Peyer's patch (tissue), 4 donors: ENCODE results near the gene PLEKHG4. TPM values are rescaled to one million over a fixed set of nuclear protein-coding genes. Genes with fewer than 3 reads are reported as not detected.
A peak's percentile ranks its signal among the peaks of the same experiment; 100 is the strongest.

Experiments used
- DNase-seq, 3 donors: peaks; one replicate each; pipeline ENCODE4 v3.0.0-alpha.2; 2017 to 2019
- H3K27ac ChIP-seq, 4 donors: fragments of 200-600 bp; sonication (generic); one replicate each; pipeline ENCODE4 v1.5.1; 2016 to 2019
- H3K27me3 ChIP-seq, 2 donors: fragments of 200-600 bp; sonication (generic); one replicate each; pipeline ENCODE4 v1.5.1; 2019
- H3K36me3 ChIP-seq, 3 donors: fragments of 200-600 bp; sonication (generic); one replicate each; pipeline ENCODE4 v1.5.1; 2016 to 2019
- H3K4me1 ChIP-seq, 4 donors: fragments of 200-600 bp; sonication (generic); one replicate each; pipeline ENCODE4 v1.5.1; 2016 to 2019
- H3K4me3 ChIP-seq, 4 donors: fragments of 200-600 bp; sonication (generic); 1 replicate in 3 of 4; 2 replicates in 1 of 4; pipeline ENCODE4 v1.5.1; 2016 to 2019; ENCODE audit warnings: mild to moderate bottlenecking in 1 of 4
- H3K9me3 ChIP-seq, 4 donors: fragments of 200-600 bp; sonication (generic); one replicate each; pipeline ENCODE4 v1.5.1; 2016 to 2019; ENCODE audit warnings: mild to moderate bottlenecking in 1 of 4
- CTCF ChIP-seq, 6 experiments: fragments of 450-650 bp in 4 of 6; fragments of 200-600 bp in 2 of 6; sonication (generic) in 1 of 6; IDR thresholded peaks; one replicate each; pipeline ENCODE4 v1.5.1; 2017 to 2019; ENCODE audit warnings: antibody characterized with exemption in 6 of 6, mild to moderate bottlenecking in 3 of 6, moderate library complexity in 1 of 6
- POLR2A ChIP-seq, 2 donors: fragments of 450-650 bp; IDR thresholded peaks; one replicate each; pipeline ENCODE4 v1.5.1; 2017; ENCODE audit warnings: antibody characterized with exemption in 2 of 2, mild to moderate bottlenecking in 2 of 2, moderate library complexity in 2 of 2
- total RNA-seq, 4 donors: library from RNA; depleted of rRNA; stranded (reverse); fragments of >200 nt; gene quantifications; one replicate each; pipeline ENCODE4 v1.1.0, GENCODE V29; 2016

PLEKHG4 gene
- total RNA-seq, 4 donors from 2014 or later: 12.3 to 16.5 (median 14.0) TPM

GRCh38 chr16:67248073-67248400 lies 31.3 kb upstream of the PLEKHG4 start:
- DNase-seq: no peak
- H3K36me3 ChIP-seq: no peaks in the 10 kb centered on the region
- H3K27ac ChIP-seq: peak overlapping the region in 1 of 4 donors; percentile 90
- TF ChIP-seq POLR2A (IDR thresholded peaks at IDR 0.05): no peak
- no peak for TF ChIP-seq CTCF (IDR thresholded peaks at IDR 0.05)
- H3K27me3 ChIP-seq: peaks cover 0 to 5% of the 10 kb centered on the region in 2 donors
- H3K4me1 ChIP-seq: peaks cover 5 to 48% (median 35%) of the 10 kb centered on the region in 4 donors
- no peaks in the 10 kb centered on the region for H3K9me3 ChIP-seq
- peak overlapping the region; percentile 46 to 72 (median 58) for H3K4me3 ChIP-seq

- TF ChIP-seq POLR2A (IDR thresholded peaks at IDR 0.05) (no peak), CTCF (IDR thresholded peaks at IDR 0.05) (peak in 3 of 6 experiments; percentile 9 to 23 (median 11))
- Histone ChIP-seq H3K36me3 (no peaks in the 10 kb centered on the region), H3K27ac (peak within 1 kb of the TSS in 1 of 4 donors; percentile 90), H3K9me3 (no peaks in the 10 kb centered on the region), H3K4me1 (peaks cover 5 to 43% (median 33%) of the 10 kb centered on the region in 4 donors), H3K27me3 (peaks cover 0 to 5% of the 10 kb centered on the region in 2 donors), H3K4me3 (peak within 1 kb of the TSS; percentile 46 to 72 (median 58))
- peak in 1 of 3 donors; percentile 54 for DNase-seq
Observed at GRCh38 chr16:67248401-67249177, 30.7 kb upstream of the PLEKHG4 start, which contains the start of gene SLC9A5. Gene SLC9A5, plus strand, starts transcription at chr16:67248979. Its CDS starts 36 bp downstream, at chr16:67249015.

- H3K9me3 ChIP-seq: no peaks in the 10 kb centered on the region
- H3K4me1 ChIP-seq: peaks cover 5 to 35% (median 27%) of the 10 kb centered on the region in 4 donors
- H3K27me3 ChIP-seq: peaks cover 0 to 5% of the 10 kb centered on the region in 2 donors
- H3K27ac ChIP-seq: no peak overlapping the region
- TF ChIP-seq CTCF (IDR thresholded peaks at IDR 0.05): no peak
- no peak for TF ChIP-seq POLR2A (IDR thresholded peaks at IDR 0.05)
- no peaks in the 10 kb centered on the region for H3K36me3 ChIP-seq
- DNase-seq: peak in 1 of 3 donors; percentile 47
- peak overlapping the region; percentile 46 to 72 (median 58) for H3K4me3 ChIP-seq
Observed at GRCh38 chr16:67249178-67250044, 29.9 kb upstream of the PLEKHG4 start.

GRCh38 chr16:67250045-67250327 lies 29.3 kb upstream of the PLEKHG4 start:
- H3K4me3 ChIP-seq: no peak overlapping the region
- H3K36me3 ChIP-seq: no peaks in the 10 kb centered on the region
- H3K27me3 ChIP-seq: peaks cover 0 to 5% of the 10 kb centered on the region in 2 donors
- H3K27ac ChIP-seq: no peak overlapping the region
- TF ChIP-seq CTCF (IDR thresholded peaks at IDR 0.05) (no peak), POLR2A (IDR thresholded peaks at IDR 0.05) (no peak)
- peaks cover 5 to 29% (median 22%) of the 10 kb centered on the region in 4 donors for H3K4me1 ChIP-seq
- no peak for DNase-seq
- H3K9me3 ChIP-seq: no peaks in the 10 kb centered on the region

- peaks cover 0 to 5% of the 10 kb centered on the region in 2 donors for H3K27me3 ChIP-seq
- peak in 1 of 3 donors; percentile 26 for DNase-seq
- H3K36me3 ChIP-seq: no peaks in the 10 kb centered on the region
- peaks cover 0 to 15% (median 9%) of the 10 kb centered on the region in 4 donors for H3K4me1 ChIP-seq
- H3K4me3 ChIP-seq: no peak overlapping the region
- TF ChIP-seq POLR2A (IDR thresholded peaks at IDR 0.05) (no peak), CTCF (IDR thresholded peaks at IDR 0.05) (no peak)
- no peak overlapping the region for H3K27ac ChIP-seq
- H3K9me3 ChIP-seq: no peaks in the 10 kb centered on the region
Observed at GRCh38 chr16:67252609-67253497, 26.5 kb upstream of the PLEKHG4 start.
